GM18508 (cell line): Measurements from ENCODE around the gene SORD.
"Not testable (repeated sequence)": the region's sequence is repeated elsewhere in the genome, so short reads cannot be mapped to it uniquely, and the experiment has no call there.

ENCODE experiments used
- ATAC-seq: cut with Tn5 transposase; IDR thresholded peaks from one replicate; pipeline ENCODE4 v1.9.1; 2021; ENCODE audit warnings: moderate number of reproducible peaks; ENCODE audit not compliant: insufficient read depth, unreplicated experiment

SORD gene

DNA sequence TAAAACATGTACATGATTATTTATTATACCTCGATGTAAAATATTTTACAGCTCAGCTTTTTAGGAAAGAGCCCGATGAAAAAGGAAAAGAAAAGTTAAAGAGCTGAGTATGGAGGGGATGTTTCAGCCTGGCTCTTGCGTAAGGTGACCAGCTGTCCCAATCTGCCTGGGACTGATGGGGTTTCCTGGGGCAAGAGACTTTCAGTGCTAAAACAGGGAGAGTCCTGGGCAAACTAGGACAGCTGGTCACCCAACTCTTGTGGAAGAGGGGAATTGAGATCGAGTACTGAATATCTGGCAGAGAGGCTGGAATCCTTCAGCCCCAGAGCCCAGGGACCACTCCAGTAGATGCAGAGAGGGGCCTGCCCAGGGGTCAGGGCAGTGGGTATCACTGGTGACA is 70.0 kb downstream of the SORD start:
- no peak for ATAC-seq

DNA sequence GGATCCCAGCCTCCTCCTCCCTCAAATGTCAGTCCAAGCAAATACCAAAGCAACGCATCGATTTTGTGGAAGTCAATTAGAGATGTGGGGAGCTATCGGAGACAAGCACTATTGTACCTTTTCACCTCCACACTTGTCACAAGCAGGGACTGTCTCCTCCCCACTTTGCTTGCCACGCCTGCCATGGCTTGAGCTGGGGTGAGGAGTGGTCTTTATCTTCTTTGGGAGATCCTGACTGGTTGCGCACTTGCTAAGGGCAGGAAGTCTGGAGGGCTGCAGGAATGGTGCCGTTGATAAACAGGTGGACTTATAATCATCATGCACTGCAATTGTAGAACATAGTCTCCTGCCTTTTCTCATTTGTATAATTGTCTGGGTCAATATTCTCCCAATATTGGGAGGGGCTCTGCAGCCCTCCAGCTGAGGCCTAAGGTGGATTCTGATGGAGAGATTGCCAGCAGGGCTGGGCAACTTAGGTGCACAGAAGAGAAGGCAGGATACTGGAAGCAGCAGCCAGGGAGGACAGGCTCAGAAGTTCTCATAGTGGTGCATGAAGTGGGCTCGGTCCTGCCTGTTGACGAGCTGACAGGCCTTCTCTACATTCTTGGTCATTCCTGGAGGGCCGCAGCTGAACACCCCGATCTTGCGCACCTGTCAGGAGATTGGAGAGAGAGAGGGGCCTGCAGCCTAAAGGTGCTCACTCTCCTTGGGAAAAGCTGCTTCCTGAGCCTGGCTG is 70.8 kb downstream of the SORD start:
- ATAC-seq: no peak

DNA sequence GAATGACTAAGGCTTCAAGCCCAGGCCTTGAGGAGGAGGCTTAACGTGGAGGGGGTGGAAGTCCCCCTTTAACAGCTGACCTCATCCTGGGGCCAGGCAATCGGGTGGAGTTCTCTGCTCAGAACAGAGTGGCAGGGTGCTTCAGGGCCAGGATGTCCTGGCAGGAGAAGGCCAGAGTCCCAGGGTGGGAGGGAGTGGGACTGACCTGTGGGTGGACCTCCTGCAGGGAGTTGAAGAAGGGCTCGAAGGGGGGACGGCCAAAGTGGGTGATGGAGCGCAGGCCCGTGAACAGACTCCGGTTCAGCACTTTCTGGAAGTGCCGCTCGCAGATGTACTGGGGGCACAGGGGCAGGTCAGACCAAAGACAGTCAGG is 71.3 kb downstream of the SORD start:
- ATAC-seq: no peak

DNA sequence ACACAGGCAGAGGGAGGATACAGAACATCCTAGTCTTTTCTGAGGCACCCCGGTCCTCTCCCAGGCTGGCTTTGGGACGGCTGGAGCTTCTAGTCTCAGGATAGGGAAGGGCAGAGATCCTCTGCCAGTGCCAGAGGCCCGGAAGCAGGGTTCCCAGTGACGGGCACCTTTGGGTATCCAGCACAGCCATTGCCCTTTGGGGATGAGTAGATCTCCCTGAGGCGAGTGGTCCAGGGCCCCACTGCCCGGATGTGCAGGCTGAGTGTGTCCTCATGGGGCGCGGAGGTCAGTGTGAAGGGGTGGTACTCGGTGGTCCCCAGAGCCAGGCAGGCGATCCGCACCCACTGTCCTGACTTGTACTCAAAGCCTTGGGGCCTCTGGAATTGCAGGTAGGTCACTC is 72.7 kb downstream of the SORD start:
- no peak for ATAC-seq

DNA sequence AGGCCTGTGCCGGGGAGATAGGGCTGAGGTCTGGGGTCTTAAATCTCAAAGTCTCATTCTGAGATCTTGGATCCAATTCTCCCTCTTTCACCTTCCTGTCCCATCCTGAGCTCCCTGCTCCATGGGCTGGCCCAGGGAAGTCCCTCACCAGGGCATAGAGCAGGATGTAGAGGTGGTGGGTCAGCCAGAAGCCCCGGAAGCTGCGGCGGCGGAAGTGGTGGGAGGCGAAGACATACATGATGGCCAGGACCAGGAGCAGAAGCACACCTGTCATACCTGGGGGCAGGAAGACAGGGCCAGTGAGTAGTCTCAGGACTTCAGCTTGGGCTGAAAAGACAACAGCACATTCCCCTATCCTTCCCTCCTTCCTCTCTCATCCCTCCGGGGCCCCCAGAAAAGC is 74.5 kb downstream of the SORD start:
- no peak for ATAC-seq

DNA sequence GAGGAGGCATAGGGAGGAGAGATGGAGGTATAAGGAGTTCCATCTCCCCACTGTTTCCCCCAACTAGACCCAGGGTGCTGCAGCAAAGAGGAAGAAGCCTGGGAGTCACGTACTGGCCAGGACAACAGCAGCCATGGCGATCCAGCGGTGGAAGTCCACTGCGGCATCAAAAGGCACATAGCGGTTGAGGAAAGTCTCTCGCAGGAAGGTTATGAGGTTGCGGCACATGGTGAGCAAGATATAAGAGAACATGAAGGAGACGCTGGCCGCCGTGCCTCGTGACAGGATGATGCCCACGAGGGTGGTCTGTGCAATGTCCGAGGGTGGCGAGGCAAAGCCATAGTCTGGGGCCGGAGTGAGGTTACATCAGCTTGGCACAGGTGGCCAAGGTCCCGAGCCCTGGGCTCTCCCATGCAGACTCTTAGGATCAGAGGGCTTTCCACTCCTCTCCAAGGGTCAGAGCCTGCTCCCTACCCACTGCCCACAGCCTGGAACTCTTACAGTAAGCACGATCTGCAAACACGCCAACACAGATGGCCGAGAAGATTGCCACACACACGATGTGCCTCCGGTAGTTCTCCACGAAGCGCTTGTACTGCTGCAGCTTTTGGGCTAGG is 76.7 kb downstream of the SORD start:
- no peak for ATAC-seq

DNA sequence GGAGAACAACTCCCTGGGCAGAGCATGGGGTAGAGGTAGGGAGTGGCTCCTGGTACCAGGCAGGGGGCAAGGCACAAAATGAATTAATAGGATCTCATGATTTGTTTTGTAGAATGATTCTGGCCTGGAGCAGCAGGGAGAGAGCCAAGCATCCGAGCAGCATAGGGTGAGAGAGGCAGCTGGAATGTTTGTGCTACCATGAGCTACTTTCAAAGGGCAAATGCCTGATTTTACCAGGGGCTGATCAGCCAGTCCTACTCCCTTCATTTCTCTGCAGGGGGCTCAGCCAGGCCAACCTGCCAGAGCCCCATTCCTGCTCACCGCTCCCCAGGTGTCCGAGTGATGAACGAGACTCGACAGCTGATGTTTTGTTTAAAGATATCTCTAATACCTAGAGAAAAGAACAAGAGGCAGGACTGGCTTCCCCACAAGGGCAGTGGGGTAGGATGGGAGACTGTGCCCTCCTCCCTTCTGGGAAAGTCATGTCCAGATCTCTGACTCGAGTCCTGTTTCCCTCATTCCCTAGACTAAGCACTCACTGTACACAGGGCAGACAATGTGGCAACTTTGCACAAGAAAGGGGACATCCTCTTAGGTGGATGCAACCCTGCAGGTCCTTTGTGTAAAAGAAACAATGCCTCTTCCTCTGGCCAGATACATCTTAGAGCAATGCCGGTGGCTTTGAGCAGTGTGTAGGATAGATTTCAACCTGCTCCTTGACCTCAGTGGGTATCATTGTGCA is 78.1 kb downstream of the SORD start:
- no peak for ATAC-seq

DNA sequence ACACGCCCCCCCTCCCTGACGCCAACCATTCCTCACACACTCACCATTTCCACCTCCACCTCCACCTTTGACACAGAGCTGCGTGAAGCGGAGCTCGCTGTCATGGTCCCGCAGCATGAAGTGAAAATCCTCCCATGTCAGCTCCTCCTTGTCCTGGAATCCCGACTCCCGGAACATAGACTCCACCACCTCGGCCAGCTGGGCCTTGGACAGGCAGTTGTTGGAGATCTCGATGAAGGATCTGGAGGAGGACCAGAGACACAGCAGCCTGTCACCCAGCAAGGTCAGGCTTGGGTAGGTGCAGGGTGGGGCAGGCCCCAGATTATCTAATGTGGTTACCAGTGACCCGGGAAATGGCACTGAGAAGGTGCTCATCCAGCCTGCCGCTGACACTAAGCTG is 78.8 kb downstream of the SORD start:
- no peak for ATAC-seq

DNA sequence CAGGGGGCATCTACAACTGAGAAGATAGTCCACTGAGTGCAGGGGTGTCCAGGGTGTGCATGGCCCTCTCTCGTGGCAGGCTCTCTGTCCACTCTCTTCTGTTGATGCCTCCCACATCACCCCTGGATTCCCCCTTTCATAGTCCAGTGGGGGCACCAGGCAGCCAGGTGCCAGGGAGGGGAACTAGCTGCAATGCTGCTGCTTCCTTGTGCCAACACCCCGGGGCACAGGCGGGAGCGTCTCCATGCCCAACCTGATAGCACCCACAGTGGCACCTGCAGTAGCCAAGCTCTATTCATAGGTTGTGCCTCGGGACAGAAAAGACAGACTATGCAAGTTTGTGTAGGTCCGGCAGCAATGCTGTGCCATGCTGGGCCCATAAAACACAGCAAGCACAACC is 79.2 kb downstream of the SORD start:
- no peak for ATAC-seq

DNA sequence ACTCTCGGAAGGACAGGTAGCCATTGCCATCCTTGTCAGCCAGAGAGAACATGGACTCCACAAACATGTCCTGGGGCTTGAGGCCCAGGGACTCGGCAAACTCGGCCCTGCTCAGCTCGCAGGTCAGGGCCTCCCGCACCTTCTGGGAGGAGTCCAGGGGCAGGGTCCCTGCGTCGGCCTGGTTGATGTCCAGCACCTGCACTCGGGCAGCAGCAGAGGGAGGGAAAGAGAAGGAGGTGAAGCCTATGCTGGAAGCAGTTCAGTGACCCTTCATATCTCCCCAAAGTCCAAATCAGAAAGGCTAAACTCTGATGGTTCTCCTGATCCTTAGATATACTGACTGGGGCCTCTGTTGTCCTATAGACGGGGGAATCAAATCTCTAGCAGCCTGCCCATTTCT is 81.2 kb downstream of the SORD start:
- ATAC-seq: not testable (repeated sequence)

DNA sequence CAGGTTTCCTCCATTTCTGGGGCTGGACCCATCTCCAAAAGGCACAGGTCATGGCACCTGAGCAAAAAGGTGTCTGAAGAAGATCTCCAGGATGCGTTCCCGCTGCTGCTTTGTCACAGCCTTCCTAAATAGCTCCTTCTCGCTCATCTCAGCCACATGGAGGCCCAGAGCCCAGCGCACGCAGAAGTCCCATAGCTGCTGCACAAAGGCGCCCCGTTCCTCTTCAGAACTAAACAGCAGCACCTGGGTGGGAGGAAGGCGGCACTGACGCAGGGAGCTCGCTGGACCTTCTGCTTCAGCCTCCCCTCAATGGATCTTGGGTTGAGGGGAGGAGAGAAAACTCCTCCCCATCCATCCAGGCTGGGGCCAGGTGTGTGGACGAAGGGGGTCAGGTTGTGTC is 82.6 kb downstream of the SORD start:
- no peak for ATAC-seq

DNA sequence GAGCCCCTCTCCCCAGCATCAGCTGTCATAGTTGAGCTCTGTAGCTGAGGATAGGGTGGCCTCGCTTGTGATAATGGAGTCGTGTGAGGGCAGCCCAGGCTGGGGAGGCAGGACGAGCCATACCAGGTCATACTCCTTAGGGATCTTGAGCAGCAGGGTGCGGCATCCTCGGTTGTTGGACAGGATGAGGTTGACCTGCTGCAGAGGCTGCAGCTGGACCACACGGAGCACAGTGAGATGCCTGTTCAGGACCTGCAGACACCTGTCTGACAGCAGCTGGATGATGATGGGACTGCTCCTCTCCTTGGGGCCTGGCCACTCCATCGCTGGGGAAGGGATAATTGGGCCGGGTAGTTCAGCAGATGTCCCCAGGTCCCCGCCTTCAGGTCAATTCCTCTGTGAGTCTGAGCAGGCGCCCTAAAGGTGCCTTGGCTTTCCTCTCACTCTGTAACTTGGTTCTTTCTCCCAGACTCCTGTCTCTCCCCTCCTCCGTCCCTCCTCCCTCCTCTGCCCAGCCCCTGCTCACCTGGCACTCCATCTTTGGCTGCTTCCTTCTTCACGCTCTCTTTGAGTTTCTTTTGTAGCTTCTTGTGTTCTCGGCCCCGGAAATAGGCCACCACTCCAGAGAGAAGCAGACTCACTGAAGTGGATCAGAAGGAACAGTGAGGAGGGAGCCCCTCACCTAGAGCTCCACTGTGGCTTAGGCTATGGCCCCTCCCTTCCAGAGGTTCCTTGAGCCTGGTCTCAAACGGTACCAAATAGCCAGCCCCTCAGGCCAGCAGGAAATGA is 83.2 kb downstream of the SORD start:
- no peak for ATAC-seq

DNA sequence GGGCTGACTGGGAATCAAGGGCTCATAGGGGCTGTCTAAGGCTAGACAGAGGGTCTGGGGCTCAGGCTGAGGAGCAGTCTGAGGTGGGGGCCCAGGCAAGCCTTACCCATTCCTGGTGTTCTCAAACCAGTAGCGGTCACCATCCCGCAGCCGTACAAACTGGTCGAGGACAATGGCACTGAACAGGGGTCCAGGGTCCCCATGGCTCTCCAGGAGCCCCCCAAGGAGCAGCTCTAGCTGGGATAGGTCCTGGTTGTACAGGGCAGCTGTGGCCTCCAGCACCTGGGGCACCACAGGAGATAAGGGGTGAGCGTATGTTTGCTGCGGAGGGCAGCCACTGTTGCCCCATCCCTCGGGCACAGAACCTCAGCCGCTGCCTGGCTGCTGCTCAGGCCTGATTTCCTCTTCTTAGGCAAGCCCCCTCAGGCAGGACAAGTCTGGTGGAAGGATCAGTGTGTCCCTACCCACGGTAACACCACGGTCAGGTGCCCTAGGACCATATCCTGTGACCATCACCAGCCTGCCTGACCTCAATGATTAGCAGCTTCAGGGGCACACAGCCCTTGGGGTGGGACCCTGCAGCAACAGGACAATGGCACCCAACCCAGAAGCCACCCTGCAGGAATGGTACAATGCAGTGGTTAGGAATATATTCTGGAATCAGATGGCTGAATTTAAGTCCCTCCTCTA is 85.1 kb downstream of the SORD start:
- no peak for ATAC-seq

DNA sequence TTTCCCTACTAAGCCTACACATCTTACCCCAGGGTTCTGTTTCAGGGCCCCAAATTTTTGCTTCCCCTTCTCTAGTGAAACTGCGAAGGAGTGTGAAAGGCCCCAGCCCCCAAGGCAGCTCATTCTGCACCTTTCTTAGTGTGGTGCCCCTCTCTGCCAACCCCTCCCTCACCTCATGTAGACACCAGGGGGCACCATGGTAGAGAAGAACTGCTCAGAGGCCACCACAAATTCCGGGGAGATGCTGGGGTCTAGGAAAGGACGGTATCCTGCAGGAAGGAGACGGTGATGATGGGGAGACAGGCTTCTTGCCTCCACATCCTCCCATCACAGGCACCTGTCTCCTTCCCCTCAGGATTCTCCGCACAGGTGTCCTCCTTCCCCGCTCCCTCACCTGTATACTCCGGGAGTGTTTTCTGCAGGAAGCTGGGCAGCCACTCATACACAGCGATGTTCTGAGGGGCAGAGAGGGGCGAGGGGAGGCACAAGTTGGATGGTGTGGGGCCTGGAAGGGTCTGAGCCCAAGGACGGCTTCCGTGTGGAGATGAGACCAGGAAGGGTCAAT is 87.3 kb downstream of the SORD start:
- no peak for ATAC-seq

DNA sequence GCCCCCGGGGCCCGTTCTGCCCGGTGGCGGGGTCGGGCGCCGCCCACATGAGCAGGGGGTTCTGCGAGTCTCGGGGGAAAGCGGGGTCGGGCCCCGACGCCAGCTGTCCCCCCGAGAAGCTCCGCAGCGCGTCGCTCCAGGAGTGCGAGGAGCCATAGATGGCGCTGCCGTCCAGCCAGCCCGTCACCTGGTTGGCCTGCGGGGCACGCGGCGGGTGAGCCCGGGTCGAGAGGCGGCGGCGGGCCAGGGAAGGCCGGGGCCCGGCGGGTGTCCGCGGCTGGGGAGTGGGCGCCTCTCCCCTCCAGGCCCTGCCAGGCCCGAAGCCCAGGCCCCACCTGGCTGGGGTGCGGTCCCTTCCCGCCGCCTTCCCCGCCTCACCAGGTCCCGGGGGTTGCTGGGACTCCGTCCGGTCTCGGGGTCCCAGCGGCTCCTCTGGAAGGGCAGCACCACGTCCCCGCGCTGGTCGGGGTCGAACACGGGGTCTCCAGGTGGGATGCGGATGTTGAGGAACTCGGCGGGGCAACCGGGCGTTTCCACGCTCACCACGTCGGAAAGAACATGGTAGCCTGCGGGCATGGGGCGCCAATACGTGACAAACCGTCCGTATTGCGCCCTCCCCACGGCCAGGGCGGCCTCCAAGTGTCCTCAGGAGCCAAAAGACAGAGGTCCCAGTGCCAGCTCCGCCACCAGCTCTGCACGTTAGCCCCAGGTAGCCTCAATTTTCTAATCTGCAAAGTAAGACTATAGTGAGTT is 88.6 kb downstream of the SORD start:
- ATAC-seq: no peak

DNA sequence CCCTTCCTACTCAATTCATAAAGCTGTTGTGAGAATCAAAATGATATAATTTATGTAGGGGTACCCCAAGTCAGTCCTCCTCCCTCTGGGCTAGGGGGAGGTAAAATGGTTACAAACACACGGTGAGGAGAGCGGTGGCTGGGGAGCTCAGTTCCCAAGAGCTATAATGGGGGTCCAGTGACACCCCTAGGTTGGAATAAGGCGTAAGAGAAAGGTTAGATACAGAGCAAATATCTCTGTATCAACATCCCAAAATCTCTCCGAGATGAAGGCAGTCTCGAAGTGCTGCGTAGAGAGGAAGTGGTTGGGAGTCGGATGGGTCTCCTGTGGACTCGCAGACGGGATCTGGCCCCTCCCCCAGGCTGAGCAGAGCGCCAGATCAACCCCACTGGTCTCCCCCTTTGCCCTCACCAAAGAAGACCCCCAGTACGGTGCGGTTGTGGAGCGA is 89.2 kb downstream of the SORD start:
- no peak for ATAC-seq

DNA sequence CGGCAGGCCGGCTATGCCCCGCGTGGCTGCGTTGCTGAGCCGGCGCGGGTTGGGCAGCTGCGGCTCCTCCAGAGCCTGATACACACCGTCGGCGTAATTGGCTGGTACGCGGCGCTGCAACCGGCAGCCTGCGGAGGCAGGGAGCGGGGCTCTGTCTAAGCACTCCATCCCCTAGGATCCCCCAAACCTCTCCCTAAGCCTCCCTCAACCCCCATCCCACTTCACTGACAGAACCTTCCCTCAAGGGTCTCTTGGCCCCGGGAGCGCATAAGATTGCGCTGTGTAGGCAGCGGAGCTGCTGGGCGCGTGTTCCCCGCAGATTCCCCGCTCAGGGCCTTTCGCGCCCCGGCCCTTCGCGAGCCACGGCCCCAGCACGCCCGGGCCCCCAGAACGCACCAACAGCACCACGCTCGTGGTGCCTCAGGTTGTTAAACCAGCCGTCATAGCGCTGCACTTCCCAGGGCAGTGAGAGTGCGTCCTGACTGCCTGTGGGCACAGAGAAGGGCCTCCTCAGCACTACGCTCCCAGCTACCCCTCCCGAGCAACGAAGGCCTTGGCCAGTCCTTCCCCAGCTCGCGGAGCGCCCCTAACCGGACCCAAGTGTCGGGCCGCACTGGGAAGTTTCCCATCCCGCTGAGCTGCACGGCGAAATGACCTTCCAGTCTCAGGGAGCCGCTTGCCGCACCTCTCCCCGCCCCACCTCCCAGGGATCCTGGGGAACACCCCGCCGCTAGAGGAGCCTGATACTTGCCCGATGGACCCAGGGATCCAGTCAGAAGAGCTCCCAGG is 89.8 kb downstream of the SORD start:
- ATAC-seq: no peak

DNA sequence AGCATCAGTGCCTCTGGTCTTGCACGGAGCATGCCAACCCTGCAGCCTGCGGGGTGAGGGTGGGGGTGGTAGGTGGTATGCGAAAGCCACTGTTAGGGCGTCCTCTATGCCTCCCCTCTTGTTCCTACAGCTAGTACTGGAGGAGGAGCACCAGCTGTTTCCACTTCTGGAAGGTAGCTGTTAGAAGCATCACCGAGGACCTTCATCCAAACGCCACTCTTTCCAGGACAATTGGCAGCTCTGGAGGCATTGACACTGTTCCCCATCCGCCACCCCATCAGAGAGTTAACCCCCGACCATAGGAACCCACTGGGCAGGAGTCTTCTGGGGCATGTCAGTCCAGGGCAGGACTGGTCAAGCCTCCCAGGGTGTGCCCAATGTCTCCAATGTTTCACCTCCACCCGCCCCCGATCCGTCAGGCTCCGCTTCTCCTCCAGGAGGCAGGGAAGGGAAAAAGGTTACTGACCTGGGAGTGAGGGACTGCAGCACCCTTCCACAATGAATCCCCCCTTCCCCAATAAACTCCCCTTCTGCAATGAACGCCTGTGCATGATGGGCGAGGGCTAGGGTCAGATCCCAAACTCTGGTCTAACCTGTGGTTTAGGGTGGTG is 90.5 kb downstream of the SORD start:
- no peak for ATAC-seq
